Duodenal mucosa (tissue), 2 donors: ENCODE results near the gene VAMP7.
"Not testable (repeated sequence)": the region's sequence is repeated elsewhere in the genome, so short reads cannot be mapped to it uniquely, and the experiment has no call there.

Source experiments
- H3K27ac ChIP-seq: one replicate; pipeline ENCODE4 v1.7.0; 2013; ENCODE audit warnings: low read depth, low read length
- H3K27me3 ChIP-seq, 2 donors: one replicate each; pipeline ENCODE4 v1.7.0; 2013; ENCODE audit warnings: low read length in 2 of 2, control low read depth in 1 of 2; ENCODE audit not compliant: insufficient read depth in 2 of 2, control insufficient read depth in 1 of 2
- H3K36me3 ChIP-seq, 2 donors: one replicate each; pipeline ENCODE4 v1.7.0; 2013; ENCODE audit warnings: low read length in 2 of 2, control low read depth in 1 of 2; ENCODE audit not compliant: insufficient read depth in 2 of 2, control insufficient read depth in 1 of 2
- H3K4me1 ChIP-seq, 2 donors: one replicate each; pipeline ENCODE4 v1.7.0; 2013; ENCODE audit warnings: low read length in 2 of 2, control low read depth in 1 of 2; ENCODE audit not compliant: insufficient read depth in 2 of 2, control insufficient read depth in 1 of 2
- H3K4me3 ChIP-seq, 2 donors: one replicate each; pipeline ENCODE4 v1.7.0; 2013; ENCODE audit warnings: low read length in 2 of 2, low read depth in 1 of 2
- H3K9ac ChIP-seq, 2 donors: one replicate each; pipeline ENCODE4 v1.7.0; 2013; ENCODE audit warnings: low read length in 2 of 2, low read depth in 1 of 2
- H3K9me3 ChIP-seq, 2 donors: one replicate each; pipeline ENCODE4 v1.7.0; 2013; ENCODE audit warnings: low read length in 2 of 2, control low read depth in 1 of 2; ENCODE audit not compliant: control insufficient read depth in 1 of 2

VAMP7 gene

DNA sequence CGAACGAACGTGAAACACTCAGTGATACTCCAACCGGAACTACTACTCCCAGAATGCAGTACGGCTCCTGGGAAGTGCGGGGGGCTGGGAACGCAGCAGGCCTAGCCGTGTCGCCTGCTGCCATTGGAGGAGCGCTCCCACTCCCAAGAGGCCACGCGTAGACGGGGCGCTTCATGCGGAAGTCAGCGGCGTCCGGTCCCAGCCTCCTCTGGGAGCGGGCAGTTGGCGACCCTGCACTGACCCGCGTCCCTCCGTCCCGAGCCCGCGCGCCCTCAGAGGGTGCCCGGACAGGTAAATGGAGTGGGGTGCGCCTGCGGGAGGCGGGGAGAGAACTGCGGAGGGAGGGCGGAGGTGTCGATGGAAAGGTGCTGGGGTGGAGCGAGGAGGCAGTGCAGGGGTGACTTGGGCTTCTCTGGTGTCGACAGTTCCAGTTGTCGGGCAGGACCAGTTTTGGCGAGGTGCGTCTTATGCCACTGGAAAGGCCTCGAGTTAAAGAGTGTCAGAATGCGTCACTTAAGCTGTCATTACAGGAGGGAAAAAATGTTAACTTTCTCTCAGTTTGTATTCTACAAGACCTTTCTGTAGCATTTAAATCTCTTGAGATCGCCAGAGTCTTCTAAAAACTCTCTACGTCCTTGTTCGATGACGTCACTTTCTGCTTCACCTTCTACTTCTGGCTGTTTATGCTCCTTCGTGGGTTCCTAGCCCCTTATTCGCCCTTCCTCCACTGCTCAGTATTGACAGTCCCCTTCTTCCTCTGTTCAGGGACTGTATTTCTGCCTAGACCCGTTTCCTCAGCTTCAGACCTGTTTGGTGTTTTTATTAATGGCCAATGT is at the start of gene VAMP7:
Gene VAMP7 (plus strand): TSS at position 188 of the 836 bp plus-strand sequence. CDS start 8,122 bp downstream, outside the sequence.
- H3K27me3 ChIP-seq = no peaks in the 10 kb centered on the region
- peak within 1 kb of the TSS; percentile 77 to 80 for H3K4me3 ChIP-seq
- peaks cover 0 to 5% of the 10 kb centered on the region in 2 donors for H3K9me3 ChIP-seq
- peaks cover 7 to 8% of the 10 kb centered on the region in 2 donors for H3K4me1 ChIP-seq
- H3K36me3 ChIP-seq = no peaks in the 10 kb centered on the region
- peak within 1 kb of the TSS; percentile 74 to 79 for H3K9ac ChIP-seq
- H3K27ac ChIP-seq = peak within 1 kb of the TSS; percentile 30

DNA sequence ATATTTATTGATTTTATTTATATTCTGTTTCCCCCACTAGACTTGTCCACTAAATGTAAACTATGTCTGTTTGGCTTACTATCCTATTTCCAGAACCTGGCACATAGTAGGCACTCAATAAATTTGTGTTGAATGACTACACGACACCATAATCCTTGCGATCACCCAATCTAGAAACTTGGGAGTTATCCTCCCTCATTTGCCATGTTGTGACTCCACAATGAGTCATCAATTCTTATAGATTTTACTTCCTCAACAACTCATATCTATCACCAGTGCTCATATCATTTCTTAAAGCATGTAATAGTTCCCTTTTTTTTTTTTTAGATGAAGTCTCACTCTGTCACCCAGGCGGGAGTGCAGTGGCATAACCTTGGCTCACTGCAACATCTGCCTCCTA is 39.9 kb upstream of the VAMP7 start:
- no peak overlapping the region for H3K4me3 ChIP-seq
- no peaks in the 10 kb centered on the region for H3K27me3 ChIP-seq
- H3K4me1 ChIP-seq = no peaks in the 10 kb centered on the region
- no peaks in the 10 kb centered on the region for H3K36me3 ChIP-seq
- H3K9ac ChIP-seq = no peak overlapping the region
- H3K9me3 ChIP-seq = peaks cover 0 to 5% of the 10 kb centered on the region in 2 donors
- H3K27ac ChIP-seq = no peak overlapping the region

GRCh38 chrX:155851786-155852185 is 29.4 kb upstream of the VAMP7 start:
- not testable (repeated sequence) for H3K36me3 ChIP-seq, H3K9me3 ChIP-seq, H3K27me3 ChIP-seq, H3K4me1 ChIP-seq, H3K27ac ChIP-seq, H3K9ac ChIP-seq, H3K4me3 ChIP-seq

GRCh38 chrX:155857561-155857960 is 23.6 kb upstream of the VAMP7 start:
- Histone ChIP-seq H3K9ac (no peak overlapping the region), H3K27ac (no peak overlapping the region), H3K4me3 (no peak overlapping the region), H3K36me3 (no peaks in the 10 kb centered on the region), H3K4me1 (no peaks in the 10 kb centered on the region), H3K27me3 (no peaks in the 10 kb centered on the region), H3K9me3 (no peaks in the 10 kb centered on the region)

- Histone ChIP-seq H3K27me3 (no peaks in the 10 kb centered on the region), H3K4me3 (no peak overlapping the region), H3K9me3 (peaks cover 0 to 17% of the 10 kb centered on the region in 2 donors), H3K4me1 (no peaks in the 10 kb centered on the region), H3K36me3 (no peaks in the 10 kb centered on the region), H3K27ac (no peak overlapping the region), H3K9ac (no peak overlapping the region)
Observed at GRCh38 chrX:155864655-155865054, 16.5 kb upstream of the VAMP7 start.

GRCh38 chrX:155865193-155865592 is 16.0 kb upstream of the VAMP7 start:
- Histone ChIP-seq H3K4me3 (no peak overlapping the region), H3K27me3 (no peaks in the 10 kb centered on the region), H3K36me3 (no peaks in the 10 kb centered on the region), H3K9ac (no peak overlapping the region), H3K27ac (no peak overlapping the region), H3K9me3 (peaks cover 0 to 17% of the 10 kb centered on the region in 2 donors), H3K4me1 (no peaks in the 10 kb centered on the region)

GRCh38 chrX:155867821-155868220 is 13.3 kb upstream of the VAMP7 start:
- Histone ChIP-seq H3K4me3 (no peak overlapping the region), H3K27me3 (no peaks in the 10 kb centered on the region), H3K36me3 (no peaks in the 10 kb centered on the region)

GRCh38 chrX:155870958-155871357 is 10.2 kb upstream of the VAMP7 start:
- no peak overlapping the region for H3K9ac ChIP-seq
- H3K36me3 ChIP-seq = no peaks in the 10 kb centered on the region
- peaks cover 0 to 12% of the 10 kb centered on the region in 2 donors for H3K9me3 ChIP-seq
- H3K27me3 ChIP-seq = peaks cover 0 to 3% of the 10 kb centered on the region in 2 donors
- no peak overlapping the region for H3K27ac ChIP-seq
- no peak overlapping the region for H3K4me3 ChIP-seq
- no peaks in the 10 kb centered on the region for H3K4me1 ChIP-seq

More at GRCh38 chrX:155867821-155868220, 13.3 kb upstream of the VAMP7 start:
- Histone ChIP-seq H3K9ac (no peak overlapping the region), H3K9me3 (peaks cover 0 to 17% of the 10 kb centered on the region in 2 donors), H3K27ac (no peak overlapping the region), H3K4me1 (no peaks in the 10 kb centered on the region)

GRCh38 chrX:155871934-155872333 is 9.2 kb upstream of the VAMP7 start:
- Histone ChIP-seq H3K9me3 (peaks cover 0 to 6% of the 10 kb centered on the region in 2 donors), H3K4me1 (no peaks in the 10 kb centered on the region), H3K36me3 (no peaks in the 10 kb centered on the region), H3K27ac (no peak overlapping the region), H3K4me3 (no peak overlapping the region), H3K27me3 (peaks cover 0 to 3% of the 10 kb centered on the region in 2 donors), H3K9ac (no peak overlapping the region)

DNA sequence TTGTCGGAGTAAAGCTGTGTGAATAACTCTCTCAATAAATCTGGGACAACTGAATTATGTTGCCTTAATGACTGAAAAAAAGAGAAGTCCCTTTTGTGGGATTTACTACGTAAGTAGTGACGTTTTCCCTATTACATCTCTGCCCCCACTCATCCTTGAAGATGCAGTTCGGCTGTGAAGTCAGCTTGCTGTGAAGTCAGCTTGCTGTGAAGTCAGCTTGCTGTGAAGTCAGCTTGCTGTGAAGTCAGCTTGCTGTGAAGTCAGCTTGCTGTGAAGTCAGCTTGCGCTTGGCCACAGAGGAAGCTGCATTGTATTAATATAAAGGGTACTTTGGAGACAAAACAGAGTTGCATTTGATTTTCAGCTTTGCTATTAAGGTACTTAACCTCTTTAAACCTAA is 8.0 kb upstream of the VAMP7 start:
- Histone ChIP-seq H3K4me1 (no peaks in the 10 kb centered on the region), H3K27me3 (peaks cover 0 to 3% of the 10 kb centered on the region in 2 donors), H3K27ac (no peak overlapping the region), H3K4me3 (no peak overlapping the region), H3K9me3 (no peaks in the 10 kb centered on the region), H3K9ac (no peak overlapping the region), H3K36me3 (no peaks in the 10 kb centered on the region)
